GM19025 (cell line): ENCODE results near the gene NUMB.

ENCODE experiments used
- ATAC-seq: cut with Tn5 transposase; IDR thresholded peaks from one replicate; pipeline ENCODE4 v1.9.1; 2021; ENCODE audit warnings: mild to moderate bottlenecking, low read depth, moderate library complexity; ENCODE audit not compliant: unreplicated experiment

The NUMB gene

DNA sequence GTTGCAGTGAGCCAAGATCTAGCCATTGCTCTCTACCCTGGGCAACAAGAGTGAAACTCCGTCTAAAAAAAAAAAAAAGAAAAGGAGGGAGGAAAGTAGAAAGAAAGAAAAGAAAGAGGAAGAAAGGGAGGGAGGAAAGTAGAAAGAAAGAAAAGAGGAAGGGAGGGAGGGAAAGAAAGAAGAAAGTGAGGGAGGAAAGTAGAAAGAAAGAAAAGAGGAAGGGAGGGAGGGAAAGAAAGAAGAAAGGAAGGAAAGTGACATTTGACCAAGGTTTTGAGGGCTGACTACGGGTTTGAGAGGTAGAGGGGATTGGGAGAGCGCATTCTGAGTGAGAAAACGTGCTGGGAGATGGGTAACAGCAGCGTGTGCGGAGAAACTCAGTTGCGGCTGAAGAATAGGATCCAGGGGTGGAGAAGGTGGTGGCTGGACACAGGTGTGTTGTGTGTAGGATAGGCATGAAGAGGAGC, 221.6 kb downstream of the NUMB start:
- ATAC-seq = no peak

DNA sequence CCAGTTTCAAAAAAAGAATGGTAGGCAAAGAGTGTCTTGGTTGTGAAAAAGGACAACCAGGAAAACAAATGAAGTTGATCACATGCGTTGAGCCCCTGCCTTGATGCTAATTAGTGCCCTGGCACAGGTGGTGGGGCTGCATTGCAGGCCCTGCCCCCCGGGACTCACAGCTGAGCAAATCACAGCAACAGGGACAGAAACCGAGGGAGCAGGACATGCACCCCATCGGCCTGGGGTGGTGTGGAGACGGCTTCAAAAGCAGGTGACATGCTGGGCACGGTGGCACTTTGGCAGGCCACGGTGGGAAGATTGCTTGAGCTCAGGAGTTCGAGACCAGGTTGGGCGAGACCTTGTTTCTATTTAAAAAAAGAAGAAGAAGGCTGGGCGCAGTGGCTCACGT, 222.2 kb downstream of the NUMB start:
- ATAC-seq = no peak

DNA sequence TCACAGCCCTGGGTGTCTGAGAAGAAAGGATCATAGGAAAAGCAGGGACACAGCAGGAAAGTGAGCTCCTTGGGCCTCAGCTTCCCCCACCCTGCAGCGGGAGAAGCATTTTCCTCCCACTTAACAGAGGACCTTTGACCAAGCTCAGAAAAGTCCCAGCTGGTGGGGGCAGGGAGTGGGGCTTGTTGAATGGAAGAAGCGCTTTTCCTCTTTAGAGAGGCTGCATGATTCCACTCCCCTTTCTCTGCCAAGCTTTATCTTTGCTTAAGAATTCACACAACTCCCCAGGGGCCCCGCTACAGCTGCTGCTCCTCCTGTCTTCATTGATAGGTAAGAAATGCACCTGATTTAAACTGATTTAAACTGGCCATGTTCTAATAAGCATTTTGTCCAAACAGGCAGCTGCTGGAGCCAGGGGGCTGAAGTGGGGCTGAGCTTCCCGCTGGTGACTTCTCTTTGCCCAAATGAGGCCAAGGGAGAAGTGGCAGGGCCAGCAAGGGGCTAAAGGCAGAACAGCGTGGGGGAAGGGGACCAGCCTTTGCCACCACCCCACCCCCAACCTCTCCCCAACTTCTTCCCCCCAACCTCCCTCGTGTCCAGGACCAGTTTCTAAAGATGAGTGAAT, 222.7 kb downstream of the NUMB start:
- ATAC-seq = no peak

DNA sequence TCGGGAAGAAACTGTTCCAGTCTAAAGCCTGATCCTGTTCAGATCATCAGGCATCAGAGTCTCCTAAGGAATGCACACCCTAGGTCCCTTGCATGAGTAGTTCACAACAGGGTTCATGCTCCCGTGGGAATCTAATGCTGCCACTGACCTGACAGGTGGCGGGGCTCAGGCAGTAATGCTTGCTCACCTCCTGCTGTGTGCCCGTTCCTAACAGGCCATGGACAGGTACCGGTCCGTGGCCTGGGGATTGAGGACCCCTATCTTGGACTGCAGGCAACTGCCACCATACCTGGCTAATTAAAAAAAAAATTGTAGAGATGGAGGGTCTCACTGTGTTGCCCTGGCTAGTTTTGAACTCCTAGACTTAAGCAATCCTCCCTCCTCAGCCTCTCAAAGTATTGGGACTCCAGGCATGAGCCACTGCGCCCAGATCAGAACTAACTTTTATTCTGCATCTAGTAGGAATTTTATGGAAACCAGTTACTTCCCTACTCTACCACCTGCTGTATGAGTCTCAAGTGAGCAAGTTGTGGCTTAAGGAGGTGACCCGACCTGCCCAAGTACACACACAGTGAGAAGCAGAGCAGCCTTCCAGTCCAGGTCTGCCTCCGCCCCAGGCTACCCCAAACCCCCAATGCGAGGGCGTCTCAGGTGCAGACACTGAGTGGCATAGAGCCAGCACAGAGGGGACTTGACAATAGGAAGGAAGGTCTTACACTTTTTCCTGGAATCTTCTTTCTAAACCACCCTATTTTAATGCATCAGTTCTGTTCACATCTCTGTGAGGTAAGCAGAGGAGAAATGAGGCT, 223.6 kb downstream of the NUMB start:
- no peak for ATAC-seq

DNA sequence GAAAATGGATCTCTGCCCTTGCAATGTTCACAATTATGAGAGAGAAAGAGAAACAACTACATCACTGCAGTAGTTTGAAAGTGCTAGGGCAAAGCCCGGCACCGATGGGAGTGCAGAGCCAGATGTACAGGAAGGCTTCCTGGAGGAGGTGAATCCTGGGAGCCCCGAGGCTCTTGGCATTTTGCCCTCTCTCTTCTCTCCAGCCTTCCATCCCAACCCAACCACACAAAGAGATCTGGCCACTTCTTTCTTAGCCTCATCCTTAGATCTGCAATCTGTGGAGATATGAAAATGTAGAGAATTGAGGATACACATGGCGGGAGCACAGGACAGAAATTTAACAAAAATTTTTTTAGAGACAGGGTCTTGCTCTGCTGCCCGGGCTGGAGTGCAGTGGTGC, 224.3 kb downstream of the NUMB start:
- no peak for ATAC-seq

DNA sequence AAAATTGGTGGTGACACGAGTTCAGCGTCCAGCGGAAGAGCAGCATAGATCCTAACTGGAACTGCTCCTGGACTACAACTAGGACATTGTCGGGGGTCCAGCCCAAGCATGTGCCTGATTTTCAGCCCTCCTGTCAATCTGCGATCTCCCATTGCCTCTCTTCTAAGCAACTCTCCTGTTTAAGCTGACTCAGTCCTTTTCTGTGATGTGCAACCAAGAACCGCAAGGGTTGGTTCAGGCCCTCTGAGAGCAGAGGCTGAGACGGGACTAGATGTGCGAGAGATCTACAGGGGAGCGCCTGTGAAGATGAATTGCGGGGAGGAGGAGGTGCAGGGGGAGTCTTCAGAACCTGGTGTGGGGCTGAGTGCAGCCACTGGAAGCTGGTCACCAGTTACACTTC, 224.8 kb downstream of the NUMB start:
- no peak for ATAC-seq

DNA sequence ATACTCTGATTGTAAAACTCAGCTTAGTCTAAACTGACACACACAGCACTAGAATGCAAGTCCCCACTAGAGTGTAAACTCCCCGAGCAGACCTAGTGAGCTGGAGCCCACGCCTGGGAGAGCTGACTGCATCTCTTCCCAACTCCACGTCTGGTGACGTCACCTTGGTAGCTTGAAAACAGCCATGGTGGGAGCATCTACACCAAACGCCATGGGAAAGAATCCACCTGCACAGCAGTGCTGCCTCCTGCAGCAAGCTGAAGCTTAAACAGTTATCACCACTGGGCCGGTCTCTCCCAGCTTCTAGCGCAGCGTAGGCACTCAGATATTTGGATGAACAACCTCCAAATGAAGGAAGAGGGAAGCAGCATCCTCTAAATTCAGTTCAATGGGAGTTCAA, 225.4 kb downstream of the NUMB start:
- no peak for ATAC-seq

DNA sequence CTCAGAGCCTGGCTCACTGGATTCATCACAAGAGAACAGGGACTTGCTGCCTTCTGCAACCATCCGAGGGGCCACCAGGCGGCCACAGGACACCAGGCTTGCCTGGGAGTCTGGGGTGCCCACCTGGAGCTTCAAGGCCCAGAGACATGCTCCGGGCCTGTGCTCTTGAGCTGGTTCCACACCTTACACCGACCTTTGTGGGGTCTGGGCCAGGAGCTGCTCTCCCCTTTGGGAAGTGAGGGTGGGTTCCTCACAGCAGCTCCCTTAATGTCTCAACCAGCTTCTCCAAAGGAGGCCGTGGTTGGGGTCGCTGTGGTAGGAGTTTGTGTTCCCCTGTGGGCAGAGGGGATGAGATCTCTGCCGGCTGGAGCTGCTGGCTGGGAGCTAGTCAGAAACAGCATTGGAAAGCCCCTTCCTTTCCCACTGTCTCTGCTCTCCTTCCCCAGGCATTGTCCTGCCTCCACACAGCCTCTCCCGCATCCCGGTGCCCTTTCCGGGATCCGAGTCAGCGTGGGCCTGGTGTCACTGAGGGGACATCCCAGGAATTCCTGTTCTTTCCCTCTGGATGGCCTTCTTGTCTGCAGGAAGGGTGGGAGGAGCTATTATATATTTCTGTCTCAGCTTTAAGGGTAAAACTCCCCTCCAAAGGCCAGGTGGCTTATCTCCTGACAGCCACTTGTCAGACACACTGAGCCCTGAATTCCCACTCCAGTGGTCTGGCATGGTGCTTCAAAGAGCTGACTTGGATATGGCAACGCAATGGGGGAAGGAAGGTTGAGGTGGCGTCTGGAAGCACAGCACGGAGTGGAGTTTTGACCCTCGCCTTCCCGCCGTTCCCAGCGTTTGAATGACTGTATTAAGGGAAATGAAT, 226.1 kb downstream of the NUMB start:
- no peak for ATAC-seq

DNA sequence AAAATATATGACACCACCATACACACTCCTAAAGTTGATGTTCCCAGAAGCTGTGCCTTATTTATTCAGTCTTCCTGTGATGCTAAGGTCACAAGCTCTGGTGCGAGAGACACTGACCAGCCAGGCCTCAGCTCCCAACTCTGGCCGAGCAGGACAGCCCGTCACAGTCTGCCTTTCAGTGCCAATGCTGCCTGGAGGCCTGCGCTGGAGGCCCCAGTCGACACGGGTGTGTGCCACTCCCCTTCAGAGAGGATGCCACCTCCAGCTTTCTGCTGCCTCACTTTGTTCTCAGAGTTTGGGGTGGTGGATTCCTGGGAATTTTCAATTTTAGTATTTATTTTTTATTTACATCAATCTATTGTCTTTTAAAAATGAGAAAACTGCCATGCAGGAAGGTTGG, 228.3 kb downstream of the NUMB start:
- no peak for ATAC-seq

DNA sequence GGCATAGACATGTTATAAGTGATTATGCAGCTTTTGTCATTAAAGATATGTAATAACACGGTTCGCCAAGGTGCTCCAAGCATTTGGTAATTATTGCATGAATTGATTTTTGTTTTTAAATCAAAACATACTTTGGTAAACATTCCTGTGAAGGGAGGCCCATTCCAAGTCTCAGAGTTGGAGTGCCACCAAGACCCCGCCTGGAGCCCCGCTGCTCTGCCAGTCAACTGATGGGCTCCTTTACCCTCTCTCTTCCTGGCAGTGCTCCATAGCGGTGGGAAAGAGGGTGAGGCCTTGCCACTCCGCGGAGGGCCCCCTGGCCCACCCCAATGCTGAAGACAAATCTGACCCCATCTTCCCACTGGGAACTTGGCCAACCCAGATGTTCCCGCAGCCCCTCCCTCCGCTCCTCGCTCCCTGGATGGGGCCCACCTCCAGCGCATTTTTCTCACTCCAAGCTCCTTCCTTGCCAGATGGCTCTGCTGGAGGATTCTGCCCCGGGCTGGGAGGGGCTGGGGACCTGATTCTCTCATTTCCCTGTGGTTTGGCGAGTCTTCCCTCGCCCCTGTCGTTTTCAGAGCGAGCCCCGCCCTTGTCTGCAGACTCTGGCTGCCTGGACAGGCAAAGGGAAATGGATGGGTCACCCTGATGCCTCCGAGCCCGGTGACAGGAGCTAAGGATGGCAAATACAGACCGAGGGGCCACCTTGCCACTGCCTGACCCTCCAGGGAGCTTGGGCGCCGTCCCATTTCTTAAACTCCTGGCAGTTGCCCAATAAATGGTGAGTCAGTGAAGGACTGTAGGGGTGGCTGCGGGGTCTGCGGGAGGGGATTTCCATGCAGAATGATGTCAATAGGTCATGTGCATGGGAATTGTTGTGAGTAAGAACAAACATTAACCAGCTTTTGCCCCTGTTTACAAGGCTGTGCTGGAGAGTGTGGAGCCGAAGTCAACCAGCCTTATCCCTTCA, 230.2 kb downstream of the NUMB start:
- ATAC-seq = no peak

DNA sequence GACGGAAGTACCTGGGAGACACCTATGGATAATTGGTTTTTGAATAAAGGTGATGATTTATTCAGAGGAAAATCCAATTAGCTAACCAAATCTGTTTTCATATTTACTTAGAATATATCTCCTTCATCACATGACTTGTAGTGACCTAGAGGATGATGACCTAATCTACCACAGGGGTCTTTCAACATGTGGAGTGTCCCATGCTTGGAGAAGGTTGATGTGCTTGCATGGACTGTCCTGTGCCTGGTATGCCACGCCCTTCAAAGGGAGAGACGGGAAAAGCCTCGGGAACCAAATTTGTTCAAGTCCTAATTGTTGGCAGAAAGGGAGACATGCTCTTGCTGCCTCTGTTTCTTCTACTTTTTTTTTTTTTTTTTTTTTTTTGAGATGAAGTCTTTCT, 232.8 kb downstream of the NUMB start:
- no peak for ATAC-seq
